Measurements from ENCODE around the gene ACTL10. TPM values are rescaled to one million over a fixed set of nuclear protein-coding genes. Genes with fewer than 3 reads are reported as not detected.

ACTL10 gene
- total RNA-seq, 1 experiment from 2014 or later: 1.3 TPM

GRCh38 chr20:33676652-33677645 is 10.2 kb downstream of the ACTL10 start:
- no peaks in the 10 kb centered on the region for H3K9me3 Mint-ChIP-seq
- H3K27me3 Mint-ChIP-seq (ENCODE audit: low read depth): no peaks in the 10 kb centered on the region; the same call in 1 of the 2 replicates
- H3K4me3 Mint-ChIP-seq: no peak overlapping the region
- ATAC-seq: no peak
- CTCF ChIA-PET: interaction anchor here (4.8 kb wide), 1 partner anchor 9 kb away, joined by 24 read pairs; the partner anchor contains the start of gene ACTL10
- H3K36me3 Mint-ChIP-seq: peaks cover 27% of the 10 kb centered on the region
- POLR2A ChIA-PET: interaction anchor here (1.1 kb wide), 1 partner anchor 8 kb away, joined by 3 read pairs; no protein-coding TSS in a partner anchor
- peaks cover 30% of the 10 kb centered on the region for H3K4me1 Mint-ChIP-seq
- TF ChIP-seq FOXJ3 (CRISPR knock-in tag; IDR thresholded peaks at IDR 0.05; ENCODE audit: borderline replicate concordance) (no peak), ZNF219 (CRISPR knock-in tag; IDR thresholded peaks at IDR 0.05; ENCODE audit: borderline replicate concordance) (no peak), RELA (CRISPR knock-in tag; IDR thresholded peaks at IDR 0.05; ENCODE audit: borderline replicate concordance) (no peak), ZNF121 (CRISPR knock-in tag; IDR thresholded peaks at IDR 0.05) (no peak), ZSCAN18 (CRISPR knock-in tag; IDR thresholded peaks at IDR 0.05) (no peak)
- no peak overlapping the region for H3K27ac Mint-ChIP-seq
- DNase-seq (ENCODE audit: low spot score): no peak

- CTCF ChIA-PET: interaction anchor here (4.8 kb wide), 1 partner anchor 10 kb away, joined by 24 read pairs; the partner anchor contains the start of gene ACTL10
- no peak overlapping the region for H3K4me3 Mint-ChIP-seq
- no peaks in the 10 kb centered on the region for H3K9me3 Mint-ChIP-seq
- H3K27me3 Mint-ChIP-seq (ENCODE audit: low read depth): no peaks in the 10 kb centered on the region
- DNase-seq (ENCODE audit: low spot score) (no peak), ATAC-seq (no peak)
- TF ChIP-seq NFYB (CRISPR knock-in tag; conservative IDR thresholded peaks at IDR 0.05; ENCODE audit: low read depth) (no peak), CREM (CRISPR knock-in tag; IDR thresholded peaks at IDR 0.05) (no peak), SMAD4 (CRISPR knock-in tag; IDR thresholded peaks at IDR 0.05) (no peak), ZNF317 (CRISPR knock-in tag; IDR thresholded peaks at IDR 0.05; ENCODE audit: borderline replicate concordance, low read depth) (no peak), ZSCAN18 (CRISPR knock-in tag; IDR thresholded peaks at IDR 0.05) (no peak), MLX (CRISPR knock-in tag; IDR thresholded peaks at IDR 0.05) (no peak), ATF1 (CRISPR knock-in tag; IDR thresholded peaks at IDR 0.05) (no peak), TEAD4 (CRISPR knock-in tag; IDR thresholded peaks at IDR 0.05) (no peak), ETV6 (CRISPR knock-in tag; IDR thresholded peaks at IDR 0.05) (no peak), FOXP1 (CRISPR knock-in tag; IDR thresholded peaks at IDR 0.05; ENCODE audit: borderline replicate concordance) (no peak), ATF2 (CRISPR knock-in tag; IDR thresholded peaks at IDR 0.05; ENCODE audit: borderline replicate concordance, low read depth) (no peak), ZBTB43 (CRISPR knock-in tag; IDR thresholded peaks at IDR 0.05) (no peak), FOXK1 (CRISPR knock-in tag; IDR thresholded peaks at IDR 0.05) (no peak), ZBTB21 (CRISPR knock-in tag; IDR thresholded peaks at IDR 0.05; ENCODE audit: borderline replicate concordance) (no peak), ZNF121 (CRISPR knock-in tag; IDR thresholded peaks at IDR 0.05) (no peak), ZNF281 (CRISPR knock-in tag; IDR thresholded peaks at IDR 0.05) (no peak)
- peaks cover 27% of the 10 kb centered on the region for H3K36me3 Mint-ChIP-seq
- POLR2A ChIA-PET: no interaction called here
- no peak overlapping the region for H3K27ac Mint-ChIP-seq
- peaks cover 23% of the 10 kb centered on the region for H3K4me1 Mint-ChIP-seq
Observed at GRCh38 chr20:33677991-33678702, 11.4 kb downstream of the ACTL10 start.

Data from WTC11 (cell line).